ENCODE results near the gene HDAC5. TPM values are rescaled to one million over a fixed set of nuclear protein-coding genes. Genes with fewer than 3 reads are reported as not detected.
"Not testable (repeated sequence)": the region's sequence is repeated elsewhere in the genome, so short reads cannot be mapped to it uniquely, and the experiment has no call there.

The HDAC5 gene
- total RNA-seq, 1 donor from 2014 or later: 18.4 TPM

GRCh38 chr17:44044071-44044470, 79.4 kb downstream of the HDAC5 start:
- no peak for TF ChIP-seq CTCF (IDR thresholded peaks at IDR 0.05; ENCODE audit: insufficient read depth, low read length, severe bottlenecking)
- no peaks in the 10 kb centered on the region for H3K27me3 ChIP-seq (ENCODE audit: control insufficient read depth, insufficient read depth, low read length)
- peak; percentile 47 for DNase-seq (ENCODE audit: low read depth)
- H3K36me3 ChIP-seq (ENCODE audit: control insufficient read depth, insufficient read depth, low read length): peaks cover 3% of the 10 kb centered on the region
- no peak for FAIRE-seq
- no peak overlapping the region for H3K4me3 ChIP-seq (ENCODE audit: low read depth, low read length)

- no peak for TF ChIP-seq CTCF (IDR thresholded peaks at IDR 0.05; ENCODE audit: insufficient read depth, low read length, severe bottlenecking)
- Histone ChIP-seq H3K27me3 (ENCODE audit: control insufficient read depth, insufficient read depth, low read length) (no peaks in the 10 kb centered on the region), H3K4me3 (ENCODE audit: low read depth, low read length) (no peak overlapping the region), H3K36me3 (ENCODE audit: control insufficient read depth, insufficient read depth, low read length) (peaks cover 7% of the 10 kb centered on the region)
- FAIRE-seq (no peak), DNase-seq (ENCODE audit: low read depth) (no peak)
These were observed 80.2 kb downstream of the HDAC5 start for GRCh38 chr17:44043272-44043696.

GRCh38 chr17:44039829-44040635, 83.4 kb downstream of the HDAC5 start:
- no peak for TF ChIP-seq CTCF (IDR thresholded peaks at IDR 0.05; ENCODE audit: insufficient read depth, low read length, severe bottlenecking)
- no peak for FAIRE-seq
- Histone ChIP-seq H3K27me3 (ENCODE audit: control insufficient read depth, insufficient read depth, low read length) (no peaks in the 10 kb centered on the region), H3K4me3 (ENCODE audit: low read depth, low read length) (no peak overlapping the region), H3K36me3 (ENCODE audit: control insufficient read depth, insufficient read depth, low read length) (peaks cover 11% of the 10 kb centered on the region)
- peak; percentile 70 for DNase-seq (ENCODE audit: low read depth)

GRCh38 chr17:44038604-44039011, 84.8 kb downstream of the HDAC5 start:
- Histone ChIP-seq H3K27me3 (ENCODE audit: control insufficient read depth, insufficient read depth, low read length) (no peaks in the 10 kb centered on the region), H3K36me3 (ENCODE audit: control insufficient read depth, insufficient read depth, low read length) (peaks cover 13% of the 10 kb centered on the region), H3K4me3 (ENCODE audit: low read depth, low read length) (no peak overlapping the region)
- no peak for TF ChIP-seq CTCF (IDR thresholded peaks at IDR 0.05; ENCODE audit: insufficient read depth, low read length, severe bottlenecking)
- no peak for DNase-seq (ENCODE audit: low read depth)
- FAIRE-seq: no peak

GRCh38 chr17:44037471-44037870, 86.0 kb downstream of the HDAC5 start:
- FAIRE-seq: no peak
- no peak for TF ChIP-seq CTCF (IDR thresholded peaks at IDR 0.05; ENCODE audit: insufficient read depth, low read length, severe bottlenecking)
- DNase-seq (ENCODE audit: low read depth): no peak
- Histone ChIP-seq H3K36me3 (ENCODE audit: control insufficient read depth, insufficient read depth, low read length) (peaks cover 15% of the 10 kb centered on the region), H3K27me3 (ENCODE audit: control insufficient read depth, insufficient read depth, low read length) (no peaks in the 10 kb centered on the region), H3K4me3 (ENCODE audit: low read depth, low read length) (no peak overlapping the region)

GRCh38 chr17:44034688-44035087, 88.8 kb downstream of the HDAC5 start:
- not testable (repeated sequence) for H3K4me3 ChIP-seq (ENCODE audit: low read depth, low read length); FAIRE-seq; H3K27me3 ChIP-seq (ENCODE audit: control insufficient read depth, insufficient read depth, low read length); DNase-seq (ENCODE audit: low read depth)
- peaks cover 19% of the 10 kb centered on the region for H3K36me3 ChIP-seq (ENCODE audit: control insufficient read depth, insufficient read depth, low read length)
